Kidney epithelial cell (primary cell): ENCODE data around the gene ANKS1B. TPM values are rescaled to one million over a fixed set of nuclear protein-coding genes. Genes with fewer than 3 reads are reported as not detected.

Source experiments
- DNase-seq: peaks from one replicate; pipeline ENCODE4 v3.0.0-alpha.2; 2010; ENCODE audit warnings: low read depth
- H3K27me3 ChIP-seq: 2 replicates; pipeline ENCODE4 v1.6.0; 2011; ENCODE audit warnings: low read length; ENCODE audit not compliant: control insufficient read depth, insufficient read depth
- H3K36me3 ChIP-seq: 2 replicates; pipeline ENCODE4 v1.5.1; 2011; ENCODE audit warnings: low read length; ENCODE audit not compliant: control insufficient read depth, insufficient read depth
- H3K4me3 ChIP-seq: 2 replicates; pipeline ENCODE4 v1.5.1; 2011; ENCODE audit warnings: low read depth, mild to moderate bottlenecking, control low read depth, low read length
- total RNA-seq: library from RNA; depleted of rRNA; stranded (reverse); fragments of >200 nt; gene quantifications from 2 replicates; pipeline ENCODE4 v1.2.3, GENCODE V29; 2015
- TF ChIP-seq, protein P1 (sequence below): IDR thresholded peaks from 2 replicates; pipeline ENCODE4 v1.5.1; 2011; ENCODE audit warnings: mild to moderate bottlenecking, moderate library complexity, low read length, control low read depth, inconsistent platforms; ENCODE audit not compliant: insufficient read depth, poor library complexity, severe bottlenecking

Gene ANKS1B
- total RNA-seq, 1 donor from 2014 or later: 0.13 TPM

DNA sequence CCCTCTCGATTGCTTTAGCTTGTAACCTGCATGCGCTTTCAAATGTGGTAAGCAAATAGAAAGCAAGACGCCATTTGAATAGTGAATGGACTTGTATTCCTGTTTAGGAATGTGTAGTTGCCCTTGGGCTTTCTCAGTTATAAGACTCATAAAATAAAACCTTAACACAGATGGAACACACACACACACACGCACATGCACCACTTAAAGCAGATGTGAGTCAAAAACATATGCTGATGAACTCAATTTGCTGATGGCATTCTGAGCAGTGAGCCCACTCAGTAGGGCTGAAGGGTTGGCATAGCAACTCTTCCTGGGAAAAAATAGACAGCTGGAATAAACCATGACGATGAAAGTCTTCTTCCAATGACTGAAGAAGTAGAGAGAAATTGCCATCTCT, 979.1 kb downstream of the ANKS1B start:
- no peak for DNase-seq
- H3K27me3 ChIP-seq: no peaks in the 10 kb centered on the region

DNA sequence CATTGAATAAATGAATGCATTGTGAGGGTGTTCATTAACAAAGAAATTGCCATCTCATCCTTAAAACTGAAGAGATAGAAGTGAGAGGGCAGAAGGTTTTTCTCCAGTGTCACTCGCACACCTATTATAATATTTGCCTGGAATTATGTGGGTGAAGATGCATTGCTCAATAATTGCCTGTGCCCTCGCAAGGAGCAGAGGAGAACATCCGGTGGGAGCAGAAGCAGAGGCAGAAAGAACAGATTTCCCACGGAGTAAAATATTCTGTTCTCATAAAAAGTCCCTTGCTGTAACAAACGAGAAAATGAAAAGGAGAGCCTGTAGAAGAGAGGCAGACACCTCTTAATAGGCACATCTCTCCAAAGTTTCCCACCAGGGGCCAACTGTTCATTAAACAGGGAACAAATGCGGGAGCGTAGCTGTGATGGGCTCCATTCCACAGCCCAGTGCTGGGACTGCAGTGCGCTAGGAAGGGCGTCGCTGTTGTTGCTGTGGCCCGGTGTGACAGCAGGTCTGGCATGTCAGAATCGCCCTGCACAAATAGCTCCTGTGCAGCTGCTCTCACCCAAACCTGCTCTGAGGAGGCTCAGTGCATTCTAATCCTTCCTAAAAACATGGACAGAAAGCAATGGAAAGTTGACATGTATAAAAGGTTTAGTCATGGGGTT, 979.8 kb downstream of the ANKS1B start:
- no peaks in the 10 kb centered on the region for H3K27me3 ChIP-seq
- no peak for DNase-seq
- no peak overlapping the region for H3K4me3 ChIP-seq
- TF ChIP-seq, protein P1, sequence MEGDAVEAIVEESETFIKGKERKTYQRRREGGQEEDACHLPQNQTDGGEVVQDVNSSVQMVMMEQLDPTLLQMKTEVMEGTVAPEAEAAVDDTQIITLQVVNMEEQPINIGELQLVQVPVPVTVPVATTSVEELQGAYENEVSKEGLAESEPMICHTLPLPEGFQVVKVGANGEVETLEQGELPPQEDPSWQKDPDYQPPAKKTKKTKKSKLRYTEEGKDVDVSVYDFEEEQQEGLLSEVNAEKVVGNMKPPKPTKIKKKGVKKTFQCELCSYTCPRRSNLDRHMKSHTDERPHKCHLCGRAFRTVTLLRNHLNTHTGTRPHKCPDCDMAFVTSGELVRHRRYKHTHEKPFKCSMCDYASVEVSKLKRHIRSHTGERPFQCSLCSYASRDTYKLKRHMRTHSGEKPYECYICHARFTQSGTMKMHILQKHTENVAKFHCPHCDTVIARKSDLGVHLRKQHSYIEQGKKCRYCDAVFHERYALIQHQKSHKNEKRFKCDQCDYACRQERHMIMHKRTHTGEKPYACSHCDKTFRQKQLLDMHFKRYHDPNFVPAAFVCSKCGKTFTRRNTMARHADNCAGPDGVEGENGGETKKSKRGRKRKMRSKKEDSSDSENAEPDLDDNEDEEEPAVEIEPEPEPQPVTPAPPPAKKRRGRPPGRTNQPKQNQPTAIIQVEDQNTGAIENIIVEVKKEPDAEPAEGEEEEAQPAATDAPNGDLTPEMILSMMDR: no peak
- H3K36me3 ChIP-seq: no peaks in the 10 kb centered on the region

More for the DNA sequence above, 979.1 kb downstream of the ANKS1B start:
- H3K4me3 ChIP-seq: no peak overlapping the region
- no peaks in the 10 kb centered on the region for H3K36me3 ChIP-seq
- TF ChIP-seq, protein P1: no peak

DNA sequence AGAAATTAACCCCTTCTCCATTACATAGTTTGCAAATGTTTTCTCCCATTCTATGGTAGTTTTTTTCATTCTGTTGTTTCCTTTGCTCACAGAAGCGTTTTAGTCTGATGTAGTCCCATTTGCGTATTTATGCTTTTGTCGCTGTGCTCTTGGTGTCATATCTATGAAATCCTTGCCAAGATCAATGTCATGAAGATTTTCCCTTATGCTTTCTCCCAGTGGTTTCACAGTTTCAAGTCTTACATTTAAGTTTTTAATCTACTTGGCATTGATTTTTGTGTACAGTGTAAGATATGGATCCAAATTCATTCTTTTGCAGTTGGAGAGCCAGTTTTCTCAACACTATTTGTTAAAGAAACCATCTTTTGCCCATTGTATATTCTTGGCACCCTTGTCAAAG, 982.0 kb downstream of the ANKS1B start:
- no peak overlapping the region for H3K4me3 ChIP-seq
- H3K36me3 ChIP-seq: no peaks in the 10 kb centered on the region
- TF ChIP-seq, protein P1: no peak
- no peaks in the 10 kb centered on the region for H3K27me3 ChIP-seq
- no peak for DNase-seq

DNA sequence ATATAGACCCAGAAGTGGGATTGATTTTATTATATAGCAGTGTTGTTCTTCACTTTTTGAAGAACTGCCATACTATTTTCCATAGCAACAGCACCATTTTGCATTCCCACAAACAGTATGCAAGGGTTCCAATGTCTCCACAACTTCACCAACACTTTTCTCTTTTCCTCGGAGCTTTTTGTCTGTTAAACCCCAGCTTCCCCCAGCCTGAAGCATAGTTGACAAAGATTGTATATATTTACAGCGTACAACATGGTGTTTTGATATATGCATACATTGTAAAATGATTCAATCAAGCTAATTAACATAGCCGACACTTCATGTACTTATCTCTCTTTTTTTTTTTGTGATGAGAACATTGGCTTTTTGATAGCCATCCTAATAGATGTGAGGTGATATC, 982.6 kb downstream of the ANKS1B start:
- H3K36me3 ChIP-seq: no peaks in the 10 kb centered on the region
- no peak for DNase-seq
- no peaks in the 10 kb centered on the region for H3K27me3 ChIP-seq
- TF ChIP-seq, protein P1: no peak
- H3K4me3 ChIP-seq: no peak overlapping the region

DNA sequence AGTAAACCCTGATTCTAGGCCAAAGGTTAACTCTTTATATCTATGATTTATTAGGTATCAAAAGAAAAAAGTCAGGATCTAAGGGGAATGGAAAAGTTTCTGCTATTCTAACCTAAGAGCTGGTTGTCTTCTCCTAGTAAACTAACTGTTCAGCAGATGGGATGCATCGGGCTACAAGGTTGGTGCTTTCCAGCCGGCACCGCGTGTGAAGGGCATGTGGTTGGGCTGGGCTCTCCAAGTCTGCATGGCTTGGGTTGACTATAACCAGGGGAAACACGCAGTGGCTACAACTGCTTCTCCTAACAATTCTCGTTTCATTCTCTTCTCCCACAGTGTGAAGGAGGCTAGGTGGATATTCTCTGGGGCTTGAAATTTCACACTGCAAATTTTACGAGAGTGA, 985.2 kb downstream of the ANKS1B start:
- TF ChIP-seq, protein P1: no peak
- Histone ChIP-seq H3K27me3 (no peaks in the 10 kb centered on the region), H3K36me3 (no peaks in the 10 kb centered on the region), H3K4me3 (no peak overlapping the region)
- DNase-seq: no peak
